Endothelial cell (in vitro differentiated cells): ENCODE data around the gene ADAP1. TPM values are rescaled to one million over a fixed set of nuclear protein-coding genes. Genes with fewer than 3 reads are reported as not detected.

Experiments used
- DNase-seq: peaks from one replicate; pipeline ENCODE4 v3.0.0; 2021; ENCODE audit warnings: low spot score
- H3K27ac Mint-ChIP-seq: one replicate; pipeline ENCODE4 v1.8.0; 2021; ENCODE audit warnings: mixed read lengths, inconsistent platforms; ENCODE audit not compliant: unreplicated experiment
- H3K27me3 Mint-ChIP-seq: one replicate; pipeline ENCODE4 v1.8.0; 2021; ENCODE audit warnings: mild to moderate bottlenecking, moderate library complexity, mixed read lengths, inconsistent platforms; ENCODE audit not compliant: unreplicated experiment
- H3K36me3 Mint-ChIP-seq: one replicate; pipeline ENCODE4 v1.8.0; 2021; ENCODE audit warnings: mild to moderate bottlenecking, low read depth, mixed read lengths, inconsistent platforms; ENCODE audit not compliant: unreplicated experiment
- H3K4me1 Mint-ChIP-seq: one replicate; pipeline ENCODE4 v1.8.0; 2021; ENCODE audit warnings: mild to moderate bottlenecking, mixed read lengths, inconsistent platforms; ENCODE audit not compliant: unreplicated experiment
- H3K4me3 Mint-ChIP-seq: one replicate; pipeline ENCODE4 v1.8.0; 2021; ENCODE audit warnings: mild to moderate bottlenecking, mixed read lengths, inconsistent platforms; ENCODE audit not compliant: unreplicated experiment
- H3K9me3 Mint-ChIP-seq: one replicate; pipeline ENCODE4 v1.8.0; 2021; ENCODE audit warnings: mixed read lengths, inconsistent platforms; ENCODE audit not compliant: unreplicated experiment
- total RNA-seq: library from RNA; stranded (reverse); fragmentation: NEBNext Ultra II Directional; extraction: Animal tissue kit (Norgen Biotek cat#: 25700); gene quantifications from one replicate; pipeline ENCODE4 v1.2.1, GENCODE V29; 2021; ENCODE audit not compliant: unreplicated experiment
- TF ChIP-seq, protein P1 (sequence below): fragments of 200-600 bp; sonication (generic); IDR thresholded peaks from one replicate; pipeline ENCODE4 v1.5.0; 2021; ENCODE audit warnings: antibody characterized with exemption; ENCODE audit not compliant: unreplicated experiment

Gene ADAP1
- total RNA-seq, 1 donor from 2014 or later = 1.7 TPM

DNA sequence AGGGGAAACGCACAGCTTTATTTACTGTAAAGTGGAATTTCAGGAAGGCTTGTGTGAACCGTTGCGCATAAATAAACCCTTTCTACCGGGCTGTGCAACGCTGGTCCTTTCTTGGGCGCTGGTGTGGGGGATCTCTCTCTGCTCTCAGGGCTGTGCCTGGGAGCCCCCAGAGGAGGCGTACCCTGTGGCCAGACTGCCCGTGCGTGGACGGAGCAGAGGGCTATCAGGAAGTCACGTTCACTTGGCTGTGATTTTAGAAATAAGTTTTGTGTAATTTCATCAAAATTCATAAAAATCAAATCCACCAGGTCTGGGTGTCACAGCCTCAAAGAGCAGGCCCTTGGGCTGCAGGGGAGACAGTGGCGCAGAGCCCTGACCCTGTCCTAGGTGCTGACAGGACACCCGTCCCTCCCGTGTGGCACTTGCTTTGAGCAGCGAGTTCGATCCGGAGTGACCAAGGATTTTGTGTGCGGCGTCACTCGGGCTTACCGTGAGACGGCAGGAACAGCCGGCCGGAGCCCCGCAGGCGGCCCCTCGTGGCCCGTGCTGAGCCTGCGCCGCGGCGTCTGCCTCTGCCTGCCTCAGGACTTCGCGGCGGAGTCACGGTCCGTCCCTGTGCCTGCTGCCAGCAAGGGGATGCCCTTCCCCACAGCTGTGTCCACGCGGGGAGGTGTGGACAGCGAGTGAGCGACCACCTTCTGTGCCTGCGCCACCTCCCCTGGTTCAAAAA is 58.0 kb downstream of the ADAP1 start:
- H3K4me1 Mint-ChIP-seq = no peaks in the 10 kb centered on the region
- H3K27me3 Mint-ChIP-seq = peaks cover 12% of the 10 kb centered on the region
- H3K36me3 Mint-ChIP-seq = peaks cover 20% of the 10 kb centered on the region
- H3K4me3 Mint-ChIP-seq = no peak overlapping the region
- no peak for DNase-seq
- TF ChIP-seq, protein P1, sequence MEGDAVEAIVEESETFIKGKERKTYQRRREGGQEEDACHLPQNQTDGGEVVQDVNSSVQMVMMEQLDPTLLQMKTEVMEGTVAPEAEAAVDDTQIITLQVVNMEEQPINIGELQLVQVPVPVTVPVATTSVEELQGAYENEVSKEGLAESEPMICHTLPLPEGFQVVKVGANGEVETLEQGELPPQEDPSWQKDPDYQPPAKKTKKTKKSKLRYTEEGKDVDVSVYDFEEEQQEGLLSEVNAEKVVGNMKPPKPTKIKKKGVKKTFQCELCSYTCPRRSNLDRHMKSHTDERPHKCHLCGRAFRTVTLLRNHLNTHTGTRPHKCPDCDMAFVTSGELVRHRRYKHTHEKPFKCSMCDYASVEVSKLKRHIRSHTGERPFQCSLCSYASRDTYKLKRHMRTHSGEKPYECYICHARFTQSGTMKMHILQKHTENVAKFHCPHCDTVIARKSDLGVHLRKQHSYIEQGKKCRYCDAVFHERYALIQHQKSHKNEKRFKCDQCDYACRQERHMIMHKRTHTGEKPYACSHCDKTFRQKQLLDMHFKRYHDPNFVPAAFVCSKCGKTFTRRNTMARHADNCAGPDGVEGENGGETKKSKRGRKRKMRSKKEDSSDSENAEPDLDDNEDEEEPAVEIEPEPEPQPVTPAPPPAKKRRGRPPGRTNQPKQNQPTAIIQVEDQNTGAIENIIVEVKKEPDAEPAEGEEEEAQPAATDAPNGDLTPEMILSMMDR = no peak
- peak overlapping the region; percentile 30 for H3K27ac Mint-ChIP-seq
- H3K9me3 Mint-ChIP-seq = no peaks in the 10 kb centered on the region

DNA sequence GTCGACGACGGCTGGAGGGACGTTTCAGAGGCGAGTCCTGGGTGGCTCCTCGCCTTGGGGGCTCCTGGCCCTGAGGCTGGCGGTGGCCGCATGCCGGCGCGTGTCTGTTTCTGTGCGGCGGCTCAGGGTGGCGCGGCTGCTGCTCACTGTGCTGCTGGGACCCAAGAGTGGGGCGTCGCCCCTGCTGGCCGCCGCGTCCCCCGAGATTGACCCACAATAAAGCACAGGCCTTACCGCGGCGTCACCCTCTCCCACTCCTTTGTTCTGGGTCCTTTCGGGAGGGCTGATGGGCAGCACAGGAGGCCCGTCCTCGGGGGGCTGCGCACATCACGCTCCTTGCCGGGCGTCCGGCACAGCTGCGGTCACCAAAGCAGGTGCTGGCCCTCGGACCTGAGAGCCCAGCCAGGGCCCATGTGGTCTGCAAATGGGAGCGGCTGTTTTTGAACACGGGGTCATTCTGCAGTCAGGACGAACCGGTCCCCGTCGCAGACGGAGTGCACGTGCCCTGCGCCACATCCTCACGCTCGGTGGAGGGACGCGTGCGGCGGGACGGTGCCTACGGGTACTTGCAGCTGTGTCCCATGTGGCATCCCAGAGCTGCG is 58.9 kb downstream of the ADAP1 start:
- peaks cover 27% of the 10 kb centered on the region for H3K36me3 Mint-ChIP-seq
- H3K9me3 Mint-ChIP-seq = no peaks in the 10 kb centered on the region
- H3K27me3 Mint-ChIP-seq = peaks cover 12% of the 10 kb centered on the region
- no peaks in the 10 kb centered on the region for H3K4me1 Mint-ChIP-seq
- H3K27ac Mint-ChIP-seq = no peak overlapping the region
- TF ChIP-seq, protein P1 = no peak
- no peak overlapping the region for H3K4me3 Mint-ChIP-seq
- DNase-seq = no peak

- Mint-ChIP-seq H3K27me3 (peaks cover 12% of the 10 kb centered on the region), H3K4me1 (no peaks in the 10 kb centered on the region), H3K27ac (no peak overlapping the region), H3K9me3 (no peaks in the 10 kb centered on the region), H3K36me3 (peaks cover 30% of the 10 kb centered on the region), H3K4me3 (no peak overlapping the region)
- no peak for DNase-seq
- TF ChIP-seq, protein P1 = no peak
Observed at GRCh38 chr7:894927-895450, 59.5 kb downstream of the ADAP1 start.

- DNase-seq = no peak
- Mint-ChIP-seq H3K27ac (no peak overlapping the region), H3K4me1 (no peaks in the 10 kb centered on the region), H3K36me3 (peaks cover 30% of the 10 kb centered on the region), H3K9me3 (no peaks in the 10 kb centered on the region), H3K27me3 (peaks cover 10% of the 10 kb centered on the region), H3K4me3 (no peak overlapping the region)
- TF ChIP-seq, protein P1 = no peak
Observed at GRCh38 chr7:894164-894867, 60.2 kb downstream of the ADAP1 start.
